GM18519 (cell line): ENCODE data around the gene NFATC1.

Source experiments
- ATAC-seq: cut with Tn5 transposase; IDR thresholded peaks from one replicate; pipeline ENCODE4 v1.9.1; 2021; ENCODE audit warnings: mild to moderate bottlenecking, moderate library complexity; ENCODE audit not compliant: unreplicated experiment, low FRiP score

NFATC1 gene

GRCh38 chr18:79558196-79558932 is 162.6 kb downstream of the NFATC1 start:
- ATAC-seq = no peak

DNA sequence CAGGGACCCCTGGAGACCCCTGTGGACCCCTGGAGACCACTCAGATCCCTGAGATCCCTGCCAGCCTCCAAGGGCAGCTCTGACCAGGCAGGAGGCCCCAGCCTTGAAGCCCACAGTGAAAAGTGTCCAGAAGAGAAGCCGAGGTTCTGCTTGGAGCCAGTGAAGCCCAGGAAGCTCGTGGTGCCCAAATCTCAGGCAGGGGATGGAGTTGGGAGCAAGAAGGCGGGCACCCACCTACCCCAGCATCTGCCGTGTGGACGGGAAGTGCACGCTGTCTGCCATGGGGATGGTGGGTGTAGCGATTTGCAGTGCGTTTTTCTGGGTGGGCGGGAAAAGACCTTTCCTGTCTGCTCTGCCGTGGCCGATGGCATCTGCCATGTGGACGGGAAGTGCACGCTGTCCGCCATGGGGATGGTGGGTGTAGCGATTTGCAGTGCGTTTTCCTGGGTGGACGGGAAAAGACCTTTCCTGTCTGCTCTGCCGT is 163.2 kb downstream of the NFATC1 start:
- ATAC-seq = no peak

DNA sequence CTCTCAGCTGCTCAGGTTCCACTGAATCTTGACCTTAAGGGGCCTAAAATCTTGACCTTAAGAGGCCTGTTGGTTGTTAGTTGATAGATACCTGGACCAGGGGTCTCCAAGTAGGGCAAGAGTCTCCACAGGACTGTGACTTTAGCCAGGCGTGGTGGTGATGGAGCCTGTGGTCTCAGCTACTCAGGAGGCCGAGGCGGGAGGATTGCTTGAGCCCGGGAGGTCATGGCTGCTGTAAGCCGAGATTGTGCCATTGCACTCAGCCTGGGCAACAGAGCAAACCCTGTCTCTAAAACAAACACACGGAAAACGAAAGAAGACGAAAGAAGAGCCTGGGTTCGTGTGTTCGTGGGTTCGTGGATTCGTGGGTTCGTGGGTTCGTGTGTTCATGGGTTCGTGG is 163.7 kb downstream of the NFATC1 start:
- no peak for ATAC-seq

- no peak for ATAC-seq
Observed at GRCh38 chr18:79560042-79560860, 164.5 kb downstream of the NFATC1 start.

- no peak for ATAC-seq
Observed at GRCh38 chr18:79560861-79561210, 165.1 kb downstream of the NFATC1 start.

DNA sequence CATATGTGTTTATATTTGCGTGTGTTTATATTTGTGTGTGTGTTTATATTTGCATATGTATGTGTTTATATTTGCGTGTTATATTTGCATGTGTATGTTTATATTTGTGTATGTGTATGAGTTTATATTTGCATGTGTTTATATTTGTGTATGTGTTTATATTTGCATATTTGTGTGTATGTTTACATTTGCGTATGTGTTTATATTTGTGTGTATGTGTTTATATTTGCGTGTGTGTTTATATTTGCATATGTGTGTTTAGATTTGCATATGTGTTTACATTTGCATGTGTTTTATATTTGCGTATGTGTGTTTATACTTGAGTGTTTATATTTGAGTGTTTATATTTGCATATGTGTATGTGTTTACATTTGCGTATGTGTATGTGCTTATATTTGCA is 168.2 kb downstream of the NFATC1 start:
- no peak for ATAC-seq

GRCh38 chr18:79564441-79564840 is 168.7 kb downstream of the NFATC1 start:
- ATAC-seq = no peak

DNA sequence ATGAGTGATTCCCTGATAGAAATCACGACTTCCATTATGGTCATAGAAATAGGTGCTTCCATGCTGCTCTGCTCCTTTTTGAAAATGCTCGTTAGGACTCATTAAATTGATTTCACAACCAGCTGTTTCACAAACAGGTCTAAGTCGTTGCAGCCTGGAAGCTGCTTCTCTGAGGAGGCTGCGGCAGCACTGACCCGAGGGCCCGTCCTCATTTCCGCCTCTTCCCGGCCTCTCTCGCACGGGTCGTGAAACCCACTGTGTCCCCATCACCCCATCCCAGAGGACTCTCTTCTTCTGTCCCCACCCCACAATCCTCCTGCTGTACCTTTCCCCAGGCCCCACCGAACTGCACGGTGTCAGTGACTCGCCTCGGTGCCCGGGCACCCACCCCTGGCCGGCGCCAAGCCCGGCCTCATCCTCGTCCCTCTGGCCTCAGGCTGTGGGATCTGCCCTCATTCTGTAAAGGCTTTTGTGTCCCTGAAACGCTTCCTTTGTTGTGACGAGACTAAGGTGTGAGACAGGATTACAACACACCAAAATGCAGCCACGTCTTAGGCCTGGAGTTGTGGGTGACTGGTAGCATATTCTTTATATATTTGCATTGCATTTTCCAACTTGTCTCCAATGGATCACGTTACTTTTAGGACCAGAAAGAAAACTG is 171.2 kb downstream of the NFATC1 start:
- no peak for ATAC-seq

GRCh38 chr18:79567481-79568147 is 171.9 kb downstream of the NFATC1 start:
- no peak for ATAC-seq

DNA sequence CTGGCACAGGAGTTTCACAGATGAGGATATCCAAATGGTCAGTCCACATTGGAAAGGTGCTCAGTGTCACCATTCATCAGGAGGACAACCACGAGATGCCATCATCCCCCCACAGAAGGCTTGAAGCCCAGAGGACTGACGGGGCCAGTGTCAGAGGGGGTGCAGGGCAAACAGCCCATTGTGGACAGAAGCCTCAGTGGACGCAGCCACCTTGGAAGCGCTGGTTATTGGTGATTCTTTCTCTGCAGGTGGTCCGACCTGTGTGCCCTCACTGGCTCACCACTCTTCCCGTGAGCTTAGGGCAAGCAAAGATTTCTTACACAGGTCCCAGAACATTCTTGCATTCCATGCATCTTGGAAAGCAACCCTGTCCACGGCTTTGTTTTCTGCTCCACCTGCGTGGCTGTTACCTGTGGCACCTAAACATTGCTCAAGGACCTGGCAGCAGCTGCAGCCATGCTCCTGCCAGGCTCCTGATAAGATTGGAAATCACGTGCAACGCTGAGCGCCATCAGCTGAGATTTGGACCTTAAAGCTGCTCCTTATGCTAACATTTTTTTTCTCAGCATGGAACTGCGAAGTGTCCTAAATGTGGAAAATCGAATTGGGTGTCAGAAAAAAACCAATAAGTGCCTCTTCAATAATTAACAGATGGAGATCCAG is 172.9 kb downstream of the NFATC1 start:
- no peak for ATAC-seq

DNA sequence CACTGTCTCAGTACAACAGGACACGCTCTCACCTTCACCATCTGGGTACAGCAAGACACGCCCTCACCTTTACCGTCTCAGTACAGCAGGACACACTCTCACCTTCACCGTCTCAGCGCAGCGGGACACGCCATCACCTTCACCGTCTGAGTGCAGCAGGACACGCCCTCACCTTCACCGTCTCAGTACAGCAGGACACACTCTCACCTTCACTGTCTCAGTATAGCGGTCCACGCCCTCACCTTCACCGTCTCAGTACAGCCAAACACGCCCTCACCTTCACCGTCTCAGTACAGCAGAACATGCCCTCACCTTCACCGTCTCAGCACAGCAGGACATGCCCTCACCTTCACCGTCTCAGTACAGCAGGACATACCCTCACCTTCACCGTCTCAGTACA is 174.0 kb downstream of the NFATC1 start:
- no peak for ATAC-seq

GRCh38 chr18:79570266-79571201 is 174.8 kb downstream of the NFATC1 start:
- ATAC-seq = no peak

GRCh38 chr18:79571211-79572092 is 175.7 kb downstream of the NFATC1 start:
- no peak for ATAC-seq

DNA sequence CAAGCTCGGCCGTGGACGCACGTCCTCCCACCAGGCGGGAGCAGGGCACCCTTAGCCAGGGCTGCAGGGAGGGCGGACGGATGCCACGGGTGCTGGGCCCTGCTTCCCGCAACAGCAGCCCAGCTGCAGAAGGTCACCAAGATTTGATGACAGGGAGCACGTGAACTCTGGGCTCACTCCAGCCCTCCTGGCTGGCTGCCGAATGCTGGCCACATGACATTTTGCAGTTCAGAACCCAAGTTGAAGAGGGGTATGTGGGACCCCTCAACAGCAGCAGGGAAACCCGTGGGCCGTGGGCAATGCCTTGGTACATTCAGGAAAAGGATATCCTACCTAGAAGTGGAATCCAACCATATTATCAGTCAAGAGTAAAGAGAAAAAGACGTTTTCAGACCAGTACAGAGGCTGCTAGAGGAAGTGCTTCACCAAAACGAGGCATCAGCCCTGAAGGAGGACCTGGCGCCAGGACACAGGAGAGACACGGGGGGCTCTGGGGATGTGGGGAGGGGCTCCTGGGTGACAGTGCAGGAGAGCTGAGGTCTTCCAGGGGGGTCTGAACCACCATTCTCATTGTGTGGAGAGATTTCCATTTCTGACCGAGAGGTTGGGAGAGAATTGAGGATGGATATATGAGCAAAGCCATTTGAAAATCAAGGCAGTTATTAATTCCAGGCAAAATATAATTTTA is 176.5 kb downstream of the NFATC1 start:
- ATAC-seq = no peak

- ATAC-seq = no peak
Observed at GRCh38 chr18:79572848-79573451, 177.2 kb downstream of the NFATC1 start.

DNA sequence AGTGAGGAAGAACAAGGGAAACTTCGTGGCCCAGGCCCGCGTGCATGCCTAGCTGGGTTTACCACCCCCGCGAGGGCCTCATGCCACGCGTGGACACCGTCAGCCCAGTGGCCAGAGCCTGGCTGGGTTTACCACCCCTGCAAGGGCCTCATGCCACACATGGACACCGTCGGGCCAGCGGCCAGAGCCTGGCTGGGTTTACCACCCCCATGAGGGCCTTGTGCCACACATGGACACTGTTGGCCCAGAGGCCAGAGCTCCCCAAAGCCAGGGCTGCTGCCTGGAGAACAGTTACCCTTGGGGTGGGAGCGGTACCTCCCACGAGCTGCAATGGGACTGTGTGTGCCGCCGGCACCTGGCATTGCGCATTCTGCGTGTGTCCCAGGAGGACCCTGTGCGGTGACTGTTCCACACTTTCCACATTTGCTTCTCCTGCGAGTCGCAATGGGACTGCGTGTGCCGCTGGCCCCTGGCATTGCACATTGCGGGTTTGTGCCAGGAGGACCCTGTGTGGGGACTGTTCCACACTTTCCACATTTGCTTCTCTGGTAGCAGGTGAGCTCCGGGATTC is 178.3 kb downstream of the NFATC1 start:
- no peak for ATAC-seq

- ATAC-seq = no peak
Observed at GRCh38 chr18:79574938-79575525, 179.3 kb downstream of the NFATC1 start.
